ENCODE data around the gene RASA1. TPM values are rescaled to one million over a fixed set of nuclear protein-coding genes. Genes with fewer than 3 reads are reported as not detected.

The RASA1 gene
- total and polyA plus RNA-seq, 2 donors from 2014 or later = 9.9 to 25.5 TPM

- no peak for TF ChIP-seq CTCF (IDR thresholded peaks at IDR 0.05; ENCODE audit: borderline replicate concordance, extremely low read depth, insufficient read depth)
- no peak overlapping the region for H3K9ac ChIP-seq (ENCODE audit: low read length in 3 of 3)
- FAIRE-seq = no peak
- H3K4me1 ChIP-seq (ENCODE audit: control insufficient read depth in 2 of 3, insufficient read depth in 2 of 3, low read depth in 1 of 3, low read length in 3 of 3) = no peaks in the 10 kb centered on the region
- H3K9me3 ChIP-seq (ENCODE audit: control insufficient read depth in 2 of 3, insufficient read depth in 1 of 3, low read length in 3 of 3) = no peaks in the 10 kb centered on the region
- intact Hi-C loops (cut with DNase I) = no loop called here
- H3K4me3 ChIP-seq (ENCODE audit: low read length in 3 of 3) = no peak overlapping the region
- H3K27ac ChIP-seq (ENCODE audit: low read depth in 2 of 2, low read length in 2 of 2) = no peak overlapping the region
- DNase-seq = no peak
- H3K27me3 ChIP-seq (ENCODE audit: control insufficient read depth, insufficient read depth, low read length) = no peaks in the 10 kb centered on the region
- no peaks in the 10 kb centered on the region for H3K36me3 ChIP-seq (ENCODE audit: control insufficient read depth in 2 of 3, insufficient read depth in 3 of 3, low read length in 3 of 3)
Measured at GRCh38 chr5:87329114-87329513, 61.4 kb downstream of the RASA1 start.

GRCh38 chr5:87339986-87340385, 72.3 kb downstream of the RASA1 start:
- Histone ChIP-seq H3K4me1 (ENCODE audit: control insufficient read depth in 2 of 3, insufficient read depth in 2 of 3, low read depth in 1 of 3, low read length in 3 of 3) (no peaks in the 10 kb centered on the region), H3K36me3 (ENCODE audit: control insufficient read depth in 2 of 3, insufficient read depth in 3 of 3, low read length in 3 of 3) (peaks cover 6 to 7% (median 6%) of the 10 kb centered on the region in 3 donors), H3K27me3 (ENCODE audit: control insufficient read depth, insufficient read depth, low read length) (no peaks in the 10 kb centered on the region), H3K9ac (ENCODE audit: low read length in 3 of 3) (no peak overlapping the region), H3K4me3 (ENCODE audit: low read length in 3 of 3) (no peak overlapping the region), H3K27ac (ENCODE audit: low read depth in 2 of 2, low read length in 2 of 2) (no peak overlapping the region), H3K9me3 (ENCODE audit: control insufficient read depth in 2 of 3, insufficient read depth in 1 of 3, low read length in 3 of 3) (no peaks in the 10 kb centered on the region)
- TF ChIP-seq CTCF (IDR thresholded peaks at IDR 0.05; ENCODE audit: borderline replicate concordance, extremely low read depth, insufficient read depth) = no peak
- FAIRE-seq (no peak), DNase-seq (no peak)
- intact Hi-C loops (cut with DNase I) = no loop called here

DNA sequence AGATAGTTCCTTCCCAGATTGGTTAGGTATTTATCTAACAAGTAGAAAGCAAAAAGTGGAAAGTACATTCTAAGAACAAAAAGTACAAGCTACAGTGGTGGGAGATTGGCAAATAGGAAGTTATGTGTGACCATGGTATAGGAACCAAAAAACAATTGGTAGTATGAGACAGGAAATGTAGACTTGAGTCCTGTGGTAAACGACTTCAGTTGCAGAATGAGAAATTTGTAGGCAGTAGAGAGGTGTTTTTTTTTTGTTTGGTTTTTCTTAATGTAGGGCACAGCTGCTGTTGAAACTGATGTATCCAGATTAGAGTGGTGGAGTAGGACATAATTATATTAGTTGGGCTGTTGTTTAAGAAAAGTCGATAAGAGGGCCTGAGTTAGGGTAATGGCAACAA, 73.0 kb downstream of the RASA1 start:
- no peak overlapping the region for H3K4me3 ChIP-seq (ENCODE audit: low read length in 3 of 3)
- H3K4me1 ChIP-seq (ENCODE audit: control insufficient read depth in 2 of 3, insufficient read depth in 2 of 3, low read depth in 1 of 3, low read length in 3 of 3) = no peaks in the 10 kb centered on the region
- peaks cover 6 to 7% (median 6%) of the 10 kb centered on the region in 3 donors for H3K36me3 ChIP-seq (ENCODE audit: control insufficient read depth in 2 of 3, insufficient read depth in 3 of 3, low read length in 3 of 3)
- no peak overlapping the region for H3K27ac ChIP-seq (ENCODE audit: low read depth in 2 of 2, low read length in 2 of 2)
- intact Hi-C loops (cut with DNase I) = no loop called here
- H3K9me3 ChIP-seq (ENCODE audit: control insufficient read depth in 2 of 3, insufficient read depth in 1 of 3, low read length in 3 of 3) = no peaks in the 10 kb centered on the region
- TF ChIP-seq CTCF (IDR thresholded peaks at IDR 0.05; ENCODE audit: borderline replicate concordance, extremely low read depth, insufficient read depth) = no peak
- H3K27me3 ChIP-seq (ENCODE audit: control insufficient read depth, insufficient read depth, low read length) = no peaks in the 10 kb centered on the region
- DNase-seq (no peak), FAIRE-seq (no peak)
- H3K9ac ChIP-seq (ENCODE audit: low read length in 3 of 3) = no peak overlapping the region

DNA sequence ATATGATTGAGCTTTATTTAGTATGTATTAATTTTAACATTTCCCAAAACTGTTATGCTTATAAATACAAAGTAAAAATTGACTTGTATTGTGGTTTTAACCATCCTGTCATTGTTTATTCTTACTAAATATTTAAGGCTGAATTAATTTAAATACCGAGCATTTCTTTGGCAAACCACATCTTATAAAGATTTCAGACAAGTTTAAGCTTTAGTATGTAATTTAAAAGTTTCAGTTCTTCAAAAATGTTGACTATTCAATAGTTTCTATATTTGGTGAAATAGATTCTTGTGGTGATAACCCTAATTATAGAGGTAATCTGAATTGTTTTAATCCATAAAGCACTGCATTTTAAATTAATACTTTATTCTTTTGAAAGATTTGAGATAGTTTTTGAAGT, 79.6 kb downstream of the RASA1 start:
- no peak for TF ChIP-seq CTCF (IDR thresholded peaks at IDR 0.05; ENCODE audit: borderline replicate concordance, extremely low read depth, insufficient read depth)
- peaks cover 0 to 9% (median 0%) of the 10 kb centered on the region in 3 donors for H3K36me3 ChIP-seq (ENCODE audit: control insufficient read depth in 2 of 3, insufficient read depth in 3 of 3, low read length in 3 of 3)
- H3K27me3 ChIP-seq (ENCODE audit: control insufficient read depth, insufficient read depth, low read length) = no peaks in the 10 kb centered on the region
- no peak for DNase-seq
- no peak overlapping the region for H3K9ac ChIP-seq (ENCODE audit: low read length in 3 of 3)
- peak; percentile 69 for FAIRE-seq
- H3K27ac ChIP-seq (ENCODE audit: low read depth in 2 of 2, low read length in 2 of 2) = no peak overlapping the region
- no peak overlapping the region for H3K4me3 ChIP-seq (ENCODE audit: low read length in 3 of 3)
- no peaks in the 10 kb centered on the region for H3K4me1 ChIP-seq (ENCODE audit: control insufficient read depth in 2 of 3, insufficient read depth in 2 of 3, low read depth in 1 of 3, low read length in 3 of 3)
- no peaks in the 10 kb centered on the region for H3K9me3 ChIP-seq (ENCODE audit: control insufficient read depth in 2 of 3, insufficient read depth in 1 of 3, low read length in 3 of 3)
- intact Hi-C loops (cut with DNase I) = no loop called here
